A673 (cell line): ENCODE data around the gene MON2.

Experiments used
- CTCF ChIP-seq: fragments of 300-800, 200-600 bp; sonication (generic); conservative IDR thresholded peaks from 2 replicates; pipeline ENCODE4 v1.5.1; 2017; ENCODE audit warnings: low read depth, mild to moderate bottlenecking, antibody characterized with exemption, low read length, moderate library complexity, mixed read lengths
- EZH2 ChIP-seq: fragments of 200-600 bp; sonication (generic); IDR thresholded peaks from 2 replicates; pipeline ENCODE4 v1.6.1; 2017; ENCODE audit warnings: borderline replicate concordance, low read depth, mild to moderate bottlenecking, mixed read lengths, antibody characterized with exemption, low read length; ENCODE audit not compliant: poor library complexity, severe bottlenecking

- TF ChIP-seq EZH2: no peak
- TF ChIP-seq CTCF: no peak
These were observed 65.7 kb downstream of the MON2 start for GRCh38 chr12:62532333-62532732.
